Occipital lobe (tissue), 2 donors: Measurements from ENCODE around the gene PDE4B. TPM values are rescaled to one million over a fixed set of nuclear protein-coding genes. Genes with fewer than 3 reads are reported as not detected.
A peak's percentile ranks its signal among the peaks of the same experiment; 100 is the strongest.
"Not testable (repeated sequence)": the region's sequence is repeated elsewhere in the genome, so short reads cannot be mapped to it uniquely, and the experiment has no call there.

ENCODE experiments used
- DNase-seq: peaks from one replicate; lab custom pipeline; 2025; lab: John Stamatoyannopoulos, UW
- total RNA-seq: library from RNA; depleted of rRNA; stranded (reverse); fragments of >200 nt; gene quantifications from one replicate; pipeline ENCODE4 v1.2.3, GENCODE V29; 2014

PDE4B gene
- total RNA-seq, 1 donor from 2014 or later = 77.8 TPM

GRCh38 chr1:65992165-65992821, 199.6 kb downstream of the PDE4B start:
- peak; percentile 51 for DNase-seq

GRCh38 chr1:65992831-65993271, 200.2 kb downstream of the PDE4B start:
- no peak for DNase-seq

- DNase-seq = no peak
These were observed 201.5 kb downstream of the PDE4B start for GRCh38 chr1:65994223-65994622.

- DNase-seq = no peak
These were observed 202.6 kb downstream of the PDE4B start for GRCh38 chr1:65995336-65995735.

- DNase-seq = no peak
These were observed 203.2 kb downstream of the PDE4B start for GRCh38 chr1:65995928-65996327.

- no peak for DNase-seq
These were observed 205.0 kb downstream of the PDE4B start for GRCh38 chr1:65997693-65998092.

GRCh38 chr1:65998763-65999583, 206.3 kb downstream of the PDE4B start:
- no peak for DNase-seq

GRCh38 chr1:66000033-66000637, 207.4 kb downstream of the PDE4B start:
- no peak for DNase-seq

GRCh38 chr1:66003690-66004089, 211.0 kb downstream of the PDE4B start:
- no peak for DNase-seq

GRCh38 chr1:66006534-66006933, 213.8 kb downstream of the PDE4B start:
- DNase-seq = not testable (repeated sequence)

- DNase-seq = no peak
These were observed 219.6 kb downstream of the PDE4B start for GRCh38 chr1:66012106-66012784.

- no peak for DNase-seq
These were observed 220.7 kb downstream of the PDE4B start for GRCh38 chr1:66013371-66013770.

GRCh38 chr1:66022904-66023620, 230.4 kb downstream of the PDE4B start:
- DNase-seq = no peak

GRCh38 chr1:66025188-66025587, 232.5 kb downstream of the PDE4B start:
- no peak for DNase-seq

GRCh38 chr1:66028035-66028434, 235.3 kb downstream of the PDE4B start:
- DNase-seq = no peak

GRCh38 chr1:66033781-66034180, 241.1 kb downstream of the PDE4B start:
- no peak for DNase-seq

GRCh38 chr1:66035616-66036245, 243.0 kb downstream of the PDE4B start:
- no peak for DNase-seq

GRCh38 chr1:66041654-66042053, 249.0 kb downstream of the PDE4B start:
- no peak for DNase-seq

- no peak for DNase-seq
These were observed 250.5 kb downstream of the PDE4B start for GRCh38 chr1:66043186-66043585.

- no peak for DNase-seq
These were observed 252.2 kb downstream of the PDE4B start for GRCh38 chr1:66044912-66045311.

- no peak for DNase-seq
These were observed 253.7 kb downstream of the PDE4B start for GRCh38 chr1:66046415-66046814.
